MCF 10A (cell line): ENCODE results near the gene PLEKHM1. TPM values are rescaled to one million over a fixed set of nuclear protein-coding genes. Genes with fewer than 3 reads are reported as not detected.
"Not testable (repeated sequence)": the region's sequence is repeated elsewhere in the genome, so short reads cannot be mapped to it uniquely, and the experiment has no call there.

Source experiments
- BruUV-seq: library from RNA; stranded (reverse); fragments of 400-500 nt; replicated peaks from 2 replicates; lab custom pipeline; 2021; lab: Mats Ljungman, UMichigan
- CTCF ChIA-PET: fragments of 300-600 bp; sonication (Branson Sonifier 250); formaldehyde crosslinking; extraction: SDS; loops from one replicate; lab custom pipeline; 2021; ENCODE audit warnings: antibody characterized with exemption, inconsistent platforms; lab: Yijun Ruan, JAX
- POLR2A ChIA-PET: fragments of 300-600, 350-650 bp; sonication (Branson Sonifier 250); formaldehyde crosslinking; extraction: SDS; loops from one replicate; lab custom pipeline; 2020; ENCODE audit warnings: antibody characterized with exemption, inconsistent platforms; lab: Yijun Ruan, JAX
- DNase-seq: peaks from one replicate; pipeline ENCODE4 v3.0.0-alpha.2; 2018; ENCODE audit not compliant: unreplicated experiment
- H3K27ac Mint-ChIP-seq: one replicate; pipeline ENCODE4 v1.8.0; 2022; ENCODE audit warnings: mild to moderate bottlenecking, low read depth, mixed read lengths; ENCODE audit not compliant: unreplicated experiment
- H3K27me3 Mint-ChIP-seq: one replicate; pipeline ENCODE4 v1.8.0; 2022; ENCODE audit warnings: mixed read lengths; ENCODE audit not compliant: insufficient read depth, unreplicated experiment
- H3K36me3 Mint-ChIP-seq: one replicate; pipeline ENCODE4 v1.8.0; 2022; ENCODE audit warnings: mild to moderate bottlenecking, moderate library complexity, mixed read lengths; ENCODE audit not compliant: insufficient read depth, unreplicated experiment
- H3K4me1 Mint-ChIP-seq: one replicate; pipeline ENCODE4 v1.8.0; 2022; ENCODE audit warnings: mixed read lengths; ENCODE audit not compliant: insufficient read depth, unreplicated experiment
- H3K4me3 Mint-ChIP-seq: one replicate; pipeline ENCODE4 v1.8.0; 2022; ENCODE audit warnings: mild to moderate bottlenecking, moderate library complexity, mixed read lengths; ENCODE audit not compliant: unreplicated experiment
- H3K9me3 Mint-ChIP-seq: one replicate; pipeline ENCODE4 v1.8.0; 2022; ENCODE audit warnings: mixed read lengths; ENCODE audit not compliant: unreplicated experiment
- intact Hi-C: fragments of 100-400 bp; cut with micrococcal nuclease; formaldehyde crosslinking; loops from 2 replicates; pipeline ENCODE4 v1.14.1; 2022
- total RNA-seq: library from RNA; stranded (reverse); gene quantifications from 2 replicates; pipeline ENCODE4 v1.2.3, GENCODE V29; 2022

Gene PLEKHM1
- total RNA-seq, 1 experiment from 2014 or later = 53.4 TPM

- H3K4me1 Mint-ChIP-seq, H3K27ac Mint-ChIP-seq, CTCF ChIA-PET, DNase-seq, POLR2A ChIA-PET, H3K9me3 Mint-ChIP-seq, H3K27me3 Mint-ChIP-seq, intact Hi-C loops, BruUV-seq, H3K4me3 Mint-ChIP-seq: not testable (repeated sequence)
- H3K36me3 Mint-ChIP-seq = peaks cover 52% of the 10 kb centered on the region
Measured at GRCh38 chr17:45475436-45475835, 15.1 kb downstream of the PLEKHM1 start.

- H3K27ac Mint-ChIP-seq, intact Hi-C loops, BruUV-seq, CTCF ChIA-PET, H3K4me1 Mint-ChIP-seq, H3K27me3 Mint-ChIP-seq, DNase-seq, POLR2A ChIA-PET, H3K4me3 Mint-ChIP-seq, H3K9me3 Mint-ChIP-seq: not testable (repeated sequence)
- H3K36me3 Mint-ChIP-seq = peaks cover 34% of the 10 kb centered on the region
Measured at GRCh38 chr17:45472249-45472648, 18.3 kb downstream of the PLEKHM1 start.

GRCh38 chr17:45469204-45469563 is 21.3 kb downstream of the PLEKHM1 start:
- POLR2A ChIA-PET, BruUV-seq, H3K36me3 Mint-ChIP-seq, H3K4me1 Mint-ChIP-seq, intact Hi-C loops, H3K4me3 Mint-ChIP-seq, H3K27me3 Mint-ChIP-seq, H3K9me3 Mint-ChIP-seq, DNase-seq: not testable (repeated sequence)
- CTCF ChIA-PET = interaction anchor here (0.6 kb wide), 1 partner anchor 191 kb away, joined by 3 read pairs; no protein-coding TSS in a partner anchor
- H3K27ac Mint-ChIP-seq = peak overlapping the region; percentile 19

GRCh38 chr17:45468293-45469203 is 22.0 kb downstream of the PLEKHM1 start:
- intact Hi-C loops, POLR2A ChIA-PET, BruUV-seq, H3K36me3 Mint-ChIP-seq, H3K4me3 Mint-ChIP-seq, H3K4me1 Mint-ChIP-seq, H3K27me3 Mint-ChIP-seq, CTCF ChIA-PET, H3K9me3 Mint-ChIP-seq, DNase-seq: not testable (repeated sequence)
- H3K27ac Mint-ChIP-seq = peak overlapping the region; percentile 19

- H3K36me3 Mint-ChIP-seq = peaks cover 26% of the 10 kb centered on the region
- H3K4me3 Mint-ChIP-seq, intact Hi-C loops, CTCF ChIA-PET, POLR2A ChIA-PET, H3K9me3 Mint-ChIP-seq, BruUV-seq, H3K27me3 Mint-ChIP-seq: not testable (repeated sequence)
- peak; percentile 49 for DNase-seq
- H3K4me1 Mint-ChIP-seq = peaks cover 16% of the 10 kb centered on the region
- peak overlapping the region; percentile 54 for H3K27ac Mint-ChIP-seq
Measured at GRCh38 chr17:45461524-45462327, 28.8 kb downstream of the PLEKHM1 start.

GRCh38 chr17:45460422-45460821 is 30.1 kb downstream of the PLEKHM1 start:
- CTCF ChIA-PET, BruUV-seq: not testable (repeated sequence)
- DNase-seq = peak; percentile 61

GRCh38 chr17:45454341-45454740 is 36.2 kb downstream of the PLEKHM1 start:
- intact Hi-C loops, H3K27me3 Mint-ChIP-seq, POLR2A ChIA-PET, H3K4me1 Mint-ChIP-seq, H3K27ac Mint-ChIP-seq, DNase-seq, BruUV-seq, H3K4me3 Mint-ChIP-seq, H3K9me3 Mint-ChIP-seq: not testable (repeated sequence)
- peaks cover 39% of the 10 kb centered on the region for H3K36me3 Mint-ChIP-seq
- CTCF ChIA-PET = interaction anchor here (0.7 kb wide), 1 partner anchor 26 kb away, joined by 3 read pairs; no protein-coding TSS in a partner anchor

More at GRCh38 chr17:45460422-45460821, 30.1 kb downstream of the PLEKHM1 start:
- intact Hi-C loops, POLR2A ChIA-PET, H3K27ac Mint-ChIP-seq, H3K4me3 Mint-ChIP-seq, H3K9me3 Mint-ChIP-seq, H3K27me3 Mint-ChIP-seq: not testable (repeated sequence)
- Mint-ChIP-seq H3K36me3 (peaks cover 33% of the 10 kb centered on the region), H3K4me1 (peaks cover 21% of the 10 kb centered on the region)

- H3K27me3 Mint-ChIP-seq, DNase-seq, BruUV-seq, CTCF ChIA-PET, H3K4me3 Mint-ChIP-seq, H3K4me1 Mint-ChIP-seq, intact Hi-C loops, H3K27ac Mint-ChIP-seq, POLR2A ChIA-PET, H3K9me3 Mint-ChIP-seq: not testable (repeated sequence)
- H3K36me3 Mint-ChIP-seq = peaks cover 36% of the 10 kb centered on the region
Measured at GRCh38 chr17:45453731-45454130, 36.8 kb downstream of the PLEKHM1 start.

- POLR2A ChIA-PET, H3K9me3 Mint-ChIP-seq, CTCF ChIA-PET, intact Hi-C loops, H3K4me3 Mint-ChIP-seq, DNase-seq, H3K27ac Mint-ChIP-seq, H3K27me3 Mint-ChIP-seq, BruUV-seq, H3K4me1 Mint-ChIP-seq: not testable (repeated sequence)
- H3K36me3 Mint-ChIP-seq = peaks cover 36% of the 10 kb centered on the region
Measured at GRCh38 chr17:45453225-45453534, 37.3 kb downstream of the PLEKHM1 start.
